Activated CD8-positive, alpha-beta memory T cell treated with anti-CD3 and anti-CD28 coated beads, Interleukin-2, amount 10 ng/mL, durations not matched to agents 7 days and 5 days (primary cell): ENCODE results near the gene IGFN1. TPM values are rescaled to one million over a fixed set of nuclear protein-coding genes. Genes with fewer than 3 reads are reported as not detected.

Experiments used
- ATAC-seq: fragments of 150-1000 bp; cut with Tn5 transposase; one replicate; pipeline ENCODE4 v1.10.0; 2021; ENCODE audit warnings: moderate library complexity
- CTCF ChIA-PET: fragments of 350-600 bp; sonication (Branson Sonifier 250); formaldehyde crosslinking; loops from one replicate; lab custom pipeline; 2021; ENCODE audit warnings: antibody characterized with exemption; lab: Charles Lee
- DNase-seq: peaks from one replicate; pipeline ENCODE4 v3.0.0-alpha.2; 2020
- H3K27ac Mint-ChIP-seq: one replicate; pipeline ENCODE4 v1.8.0; 2021; ENCODE audit warnings: mild to moderate bottlenecking, mixed read lengths
- H3K27me3 Mint-ChIP-seq: one replicate; pipeline ENCODE4 v1.8.0; 2021; ENCODE audit warnings: mixed read lengths
- H3K36me3 Mint-ChIP-seq: one replicate; pipeline ENCODE4 v1.8.0; 2021; ENCODE audit warnings: mild to moderate bottlenecking, mixed read lengths
- H3K4me1 Mint-ChIP-seq: one replicate; pipeline ENCODE4 v1.8.0; 2021; ENCODE audit warnings: mixed read lengths
- H3K4me3 Mint-ChIP-seq: one replicate; pipeline ENCODE4 v1.8.0; 2021; ENCODE audit warnings: mild to moderate bottlenecking, moderate library complexity, mixed read lengths
- H3K9me3 Mint-ChIP-seq: one replicate; pipeline ENCODE4 v1.8.0; 2022; ENCODE audit warnings: low read depth, mixed read lengths
- total RNA-seq, 2 experiments: library from RNA; stranded (reverse); gene quantifications; one replicate each; pipeline ENCODE4 v1.2.3, GENCODE V29; 2021

IGFN1 gene
- total RNA-seq, 2 experiments from 2014 or later = not detected

GRCh38 chr1:201208236-201208635, 17.6 kb downstream of the IGFN1 start:
- Mint-ChIP-seq H3K27me3 (peaks cover 15% of the 10 kb centered on the region), H3K4me3 (no peak overlapping the region), H3K27ac (no peak overlapping the region), H3K4me1 (no peaks in the 10 kb centered on the region), H3K36me3 (no peaks in the 10 kb centered on the region), H3K9me3 (no peaks in the 10 kb centered on the region)
- CTCF ChIA-PET = no interaction called here
- ATAC-seq (no peak), DNase-seq (no peak)

DNA sequence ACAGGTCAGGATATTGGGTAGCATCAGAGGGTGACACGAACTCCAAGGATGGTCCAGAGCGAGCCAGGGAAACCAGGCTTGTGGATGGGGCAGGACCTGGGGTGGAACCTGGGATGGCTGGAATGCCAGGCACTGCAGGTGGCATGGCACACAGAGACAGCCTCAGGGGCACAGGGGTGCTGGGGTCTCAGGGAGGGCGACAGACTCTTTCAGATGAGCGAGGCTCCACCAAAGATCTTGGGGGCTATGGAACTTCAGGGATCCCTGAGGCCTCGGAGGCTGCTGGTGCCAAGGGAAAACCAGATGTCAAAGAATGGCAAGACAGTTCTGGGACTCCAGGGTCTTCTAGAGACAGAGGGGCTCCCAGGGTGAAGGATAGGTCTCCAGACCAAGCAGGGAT, 21.4 kb downstream of the IGFN1 start:
- CTCF ChIA-PET = no interaction called here

DNA sequence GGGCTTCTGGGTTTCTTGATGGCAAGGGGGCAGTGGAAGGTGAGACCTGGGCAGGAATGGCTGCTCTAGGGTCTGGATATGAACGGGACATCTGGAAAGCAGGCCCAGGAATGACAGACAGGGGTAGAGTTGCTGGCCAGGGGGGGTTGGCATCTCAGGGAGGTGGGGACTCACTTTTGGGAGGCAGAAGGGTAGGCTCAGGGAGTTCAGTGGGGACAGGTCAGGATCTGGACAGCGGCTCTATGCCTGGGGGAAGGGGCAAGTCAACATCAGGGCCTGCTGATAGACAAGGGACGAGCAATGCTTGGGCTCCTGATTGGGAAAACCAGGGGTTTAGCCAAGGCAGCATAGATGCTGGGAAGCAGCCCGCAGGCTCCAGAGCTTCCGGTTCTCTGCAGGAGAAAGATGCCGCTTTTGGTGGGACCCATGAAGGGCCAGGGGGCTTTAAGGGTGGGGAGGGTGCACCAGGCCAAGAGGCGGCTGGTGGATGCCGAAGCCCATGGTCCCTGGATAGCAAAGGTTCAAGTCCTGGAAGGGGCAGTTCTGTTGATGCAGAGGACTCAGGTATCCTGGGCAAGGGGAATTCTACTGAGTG, 21.9 kb downstream of the IGFN1 start:
- ATAC-seq (no peak), DNase-seq (no peak)
- Mint-ChIP-seq H3K27ac (no peak overlapping the region), H3K4me1 (no peaks in the 10 kb centered on the region), H3K27me3 (peaks cover 12% of the 10 kb centered on the region), H3K36me3 (no peaks in the 10 kb centered on the region), H3K4me3 (no peak overlapping the region), H3K9me3 (no peaks in the 10 kb centered on the region)
- CTCF ChIA-PET = no interaction called here

More for the DNA sequence above, 21.4 kb downstream of the IGFN1 start:
- peaks cover 12% of the 10 kb centered on the region for H3K27me3 Mint-ChIP-seq
- no peak overlapping the region for H3K4me3 Mint-ChIP-seq
- no peaks in the 10 kb centered on the region for H3K4me1 Mint-ChIP-seq
- no peak overlapping the region for H3K27ac Mint-ChIP-seq
- no peaks in the 10 kb centered on the region for H3K36me3 Mint-ChIP-seq
- ATAC-seq (no peak), DNase-seq (no peak)
- no peaks in the 10 kb centered on the region for H3K9me3 Mint-ChIP-seq

GRCh38 chr1:201213106-201213770, 22.6 kb downstream of the IGFN1 start:
- no peaks in the 10 kb centered on the region for H3K36me3 Mint-ChIP-seq
- peaks cover 12% of the 10 kb centered on the region for H3K27me3 Mint-ChIP-seq
- CTCF ChIA-PET = interaction anchor here (0.7 kb wide), 1 partner anchor 9 kb away, joined by 3 read pairs; no protein-coding TSS in a partner anchor
- H3K9me3 Mint-ChIP-seq = no peaks in the 10 kb centered on the region
- no peaks in the 10 kb centered on the region for H3K4me1 Mint-ChIP-seq
- H3K27ac Mint-ChIP-seq = no peak overlapping the region
- DNase-seq (no peak), ATAC-seq (no peak)
- H3K4me3 Mint-ChIP-seq = no peak overlapping the region

DNA sequence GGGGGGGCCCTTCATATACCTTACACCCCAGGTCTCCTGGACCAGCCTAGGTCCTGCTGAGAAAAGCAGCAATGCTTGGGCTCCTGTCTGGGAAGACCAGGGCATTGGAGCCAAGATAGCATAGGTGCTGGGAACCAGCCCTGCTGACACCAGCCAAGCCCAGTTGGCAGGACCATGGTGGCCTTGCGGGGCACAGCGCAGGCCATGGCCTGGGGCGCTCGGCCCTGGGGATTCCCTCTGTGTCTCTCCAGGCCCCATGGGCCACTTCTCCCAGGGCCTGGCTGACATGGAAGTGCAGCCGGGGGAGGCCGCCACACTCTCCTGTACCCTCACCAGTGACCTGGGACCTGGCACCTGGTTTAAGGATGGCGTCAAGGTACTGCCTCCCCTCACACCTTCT, 23.3 kb downstream of the IGFN1 start:
- no peaks in the 10 kb centered on the region for H3K9me3 Mint-ChIP-seq
- no peaks in the 10 kb centered on the region for H3K36me3 Mint-ChIP-seq
- H3K4me1 Mint-ChIP-seq = no peaks in the 10 kb centered on the region
- no peak for DNase-seq
- ATAC-seq = no peak
- CTCF ChIA-PET = no interaction called here
- H3K4me3 Mint-ChIP-seq = no peak overlapping the region
- peaks cover 12% of the 10 kb centered on the region for H3K27me3 Mint-ChIP-seq
- no peak overlapping the region for H3K27ac Mint-ChIP-seq

- CTCF ChIA-PET = no interaction called here
- Mint-ChIP-seq H3K27me3 (peaks cover 10% of the 10 kb centered on the region), H3K9me3 (no peaks in the 10 kb centered on the region), H3K36me3 (no peaks in the 10 kb centered on the region), H3K27ac (no peak overlapping the region), H3K4me1 (no peaks in the 10 kb centered on the region), H3K4me3 (no peak overlapping the region)
- no peak for DNase-seq
- ATAC-seq = no peak
Measured at GRCh38 chr1:201214461-201214860, 23.8 kb downstream of the IGFN1 start.

GRCh38 chr1:201214886-201215285, 24.3 kb downstream of the IGFN1 start:
- DNase-seq (no peak), ATAC-seq (no peak)
- no peaks in the 10 kb centered on the region for H3K9me3 Mint-ChIP-seq
- no peaks in the 10 kb centered on the region for H3K4me1 Mint-ChIP-seq
- CTCF ChIA-PET = no interaction called here
- no peaks in the 10 kb centered on the region for H3K36me3 Mint-ChIP-seq
- H3K4me3 Mint-ChIP-seq = no peak overlapping the region
- H3K27me3 Mint-ChIP-seq = peaks cover 9% of the 10 kb centered on the region
- no peak overlapping the region for H3K27ac Mint-ChIP-seq

DNA sequence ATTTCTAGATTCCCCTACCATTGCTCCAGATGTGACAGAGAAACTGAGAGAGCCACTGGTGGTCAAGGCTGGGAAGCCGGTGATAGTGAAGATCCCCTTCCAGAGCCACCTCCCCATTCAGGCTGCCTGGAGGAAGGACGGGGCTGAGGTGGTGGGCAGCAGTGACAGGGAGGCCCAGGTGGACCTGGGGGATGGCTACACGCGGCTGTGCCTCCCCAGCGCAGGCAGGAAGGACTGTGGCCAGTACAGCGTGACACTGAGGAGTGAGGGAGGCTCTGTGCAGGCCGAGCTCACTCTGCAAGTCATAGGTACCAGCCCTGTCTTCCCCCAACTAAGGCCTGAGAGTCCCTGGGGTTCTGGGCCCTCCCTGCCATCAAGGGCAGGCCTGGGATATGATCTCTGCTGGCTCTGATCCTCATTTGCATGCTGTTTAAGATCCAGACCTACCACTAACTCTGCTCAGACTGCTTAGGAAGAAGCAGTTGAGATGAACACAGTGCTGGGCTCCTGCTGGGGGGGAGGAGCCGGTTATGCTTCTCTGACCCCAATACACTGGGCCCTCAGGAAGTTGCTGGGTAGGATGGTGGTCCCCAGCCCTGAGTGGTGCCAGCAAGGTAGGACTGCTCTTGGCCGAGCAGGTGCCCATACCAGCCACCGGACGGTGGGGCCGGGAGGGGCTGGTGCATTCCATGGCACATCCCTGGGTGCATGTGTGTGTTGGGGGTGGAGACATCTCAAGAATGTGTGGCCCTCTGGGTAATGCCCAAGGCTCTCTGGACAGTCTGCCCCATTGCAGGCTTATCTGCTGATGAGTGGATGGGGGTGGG, 25.1 kb downstream of the IGFN1 start:
- Mint-ChIP-seq H3K4me3 (no peak overlapping the region), H3K9me3 (no peaks in the 10 kb centered on the region), H3K27ac (no peak overlapping the region), H3K36me3 (no peaks in the 10 kb centered on the region), H3K4me1 (no peaks in the 10 kb centered on the region), H3K27me3 (peaks cover 8% of the 10 kb centered on the region)
- ATAC-seq (no peak), DNase-seq (no peak)
- CTCF ChIA-PET = no interaction called here

DNA sequence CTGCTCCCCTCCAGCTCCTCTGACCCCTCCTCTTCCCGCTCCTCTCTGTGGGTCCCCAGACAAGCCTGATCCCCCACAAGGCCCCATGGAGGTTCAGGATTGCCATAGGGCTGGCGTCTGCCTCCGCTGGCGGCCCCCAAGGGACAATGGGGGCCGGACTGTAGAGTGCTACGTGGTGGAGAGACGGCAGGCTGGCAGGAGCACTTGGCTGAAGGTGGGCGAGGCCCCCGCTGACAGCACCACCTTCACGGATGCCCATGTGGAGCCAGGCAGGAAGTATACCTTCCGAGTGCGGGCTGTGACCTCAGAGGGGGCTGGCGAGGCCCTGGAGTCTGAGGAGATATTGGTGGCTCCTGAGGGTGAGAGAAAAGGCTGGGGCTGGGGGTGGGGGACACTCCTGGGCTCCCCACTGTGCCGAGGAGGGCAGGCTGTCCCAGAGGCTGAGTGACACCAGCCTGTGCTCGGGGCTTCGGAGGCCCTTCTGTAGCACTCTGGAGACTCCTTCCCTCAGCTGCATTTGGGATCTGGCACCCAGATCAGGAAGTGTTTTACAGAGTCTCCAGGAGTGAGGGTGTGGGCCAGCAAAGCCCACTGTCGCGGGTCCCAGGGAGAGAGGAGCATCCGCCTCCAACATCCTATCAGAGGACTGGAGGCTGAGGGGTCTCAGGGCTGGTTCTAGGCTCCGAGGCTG, 25.9 kb downstream of the IGFN1 start:
- Mint-ChIP-seq H3K36me3 (no peaks in the 10 kb centered on the region), H3K4me1 (no peaks in the 10 kb centered on the region), H3K27me3 (peaks cover 4% of the 10 kb centered on the region), H3K27ac (no peak overlapping the region), H3K9me3 (no peaks in the 10 kb centered on the region), H3K4me3 (no peak overlapping the region)
- ATAC-seq (no peak), DNase-seq (peak; percentile 31)
- CTCF ChIA-PET = no interaction called here

GRCh38 chr1:201217146-201217545, 26.5 kb downstream of the IGFN1 start:
- no peak for ATAC-seq
- Mint-ChIP-seq H3K4me1 (no peaks in the 10 kb centered on the region), H3K4me3 (no peak overlapping the region), H3K9me3 (no peaks in the 10 kb centered on the region), H3K36me3 (no peaks in the 10 kb centered on the region), H3K27me3 (no peaks in the 10 kb centered on the region), H3K27ac (no peak overlapping the region)
- DNase-seq = peak; percentile 35
- CTCF ChIA-PET = no interaction called here

GRCh38 chr1:201217851-201218250, 27.2 kb downstream of the IGFN1 start:
- Mint-ChIP-seq H3K27ac (no peak overlapping the region), H3K27me3 (no peaks in the 10 kb centered on the region), H3K4me3 (no peak overlapping the region), H3K36me3 (no peaks in the 10 kb centered on the region), H3K9me3 (no peaks in the 10 kb centered on the region), H3K4me1 (no peaks in the 10 kb centered on the region)
- DNase-seq (no peak), ATAC-seq (no peak)
- CTCF ChIA-PET = no interaction called here

DNA sequence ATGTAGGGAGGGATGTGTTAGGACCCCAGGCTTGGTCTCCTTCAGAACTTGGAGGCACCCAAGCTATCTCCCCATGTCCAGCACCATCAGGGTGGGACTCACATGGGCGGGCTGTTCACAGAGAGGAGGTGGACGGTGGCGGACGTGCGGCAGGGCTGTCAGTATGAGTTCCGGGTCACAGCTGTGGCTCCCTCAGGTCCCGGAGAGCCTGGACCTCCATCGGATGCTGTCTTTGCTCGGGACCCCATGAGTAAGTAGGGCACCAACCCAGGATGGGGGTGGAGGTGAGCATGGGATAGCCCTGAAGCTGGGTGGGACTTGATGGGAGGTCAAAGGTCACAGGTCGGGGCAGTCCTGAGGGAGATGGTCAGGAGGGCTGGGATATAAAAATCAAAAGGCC, 27.8 kb downstream of the IGFN1 start:
- no peaks in the 10 kb centered on the region for H3K4me1 Mint-ChIP-seq
- H3K4me3 Mint-ChIP-seq = no peak overlapping the region
- DNase-seq = peak; percentile 37
- H3K36me3 Mint-ChIP-seq = no peaks in the 10 kb centered on the region
- no peak for ATAC-seq
- no peak overlapping the region for H3K27ac Mint-ChIP-seq
- CTCF ChIA-PET = interaction anchor here (1.4 kb wide), 1 partner anchor 36 kb away, joined by 3 read pairs; no protein-coding TSS in a partner anchor
- H3K9me3 Mint-ChIP-seq = no peaks in the 10 kb centered on the region
- H3K27me3 Mint-ChIP-seq = no peaks in the 10 kb centered on the region
